ENCODE measurements around the gene GALNT2.

The GALNT2 gene

DNA sequence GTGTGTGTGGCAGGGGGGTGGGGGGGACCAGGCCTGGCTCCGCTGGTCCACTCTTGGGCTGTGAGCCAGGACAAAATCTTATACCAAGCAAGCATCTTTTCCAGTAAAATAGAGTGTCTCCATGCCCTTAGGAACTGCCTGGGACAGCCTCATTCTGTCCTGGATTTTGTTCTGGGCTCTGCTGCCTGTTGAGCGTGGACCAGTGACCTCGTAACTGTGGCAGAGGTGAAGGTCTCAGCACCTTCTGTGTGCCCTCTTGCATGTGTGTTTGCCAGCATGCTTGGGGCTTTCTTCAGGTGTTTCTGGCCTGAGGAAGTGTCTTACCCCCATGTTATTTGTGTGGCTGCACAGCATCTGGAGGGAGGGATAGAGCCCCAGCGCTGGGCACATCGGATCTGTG lies 45.7 kb downstream of the GALNT2 start:
- no peak for DNase-seq (ENCODE audit: low spot score)

- DNase-seq (ENCODE audit: low spot score): no peak
Measured at GRCh38 chr1:230113235-230113592, 46.2 kb downstream of the GALNT2 start.

GRCh38 chr1:230113593-230114236 lies 46.7 kb downstream of the GALNT2 start:
- DNase-seq (ENCODE audit: low spot score): no peak

- DNase-seq (ENCODE audit: low spot score): no peak
Measured at GRCh38 chr1:230114237-230114651, 47.2 kb downstream of the GALNT2 start.

GRCh38 chr1:230117694-230118093 lies 50.7 kb downstream of the GALNT2 start:
- no peak for DNase-seq (ENCODE audit: low spot score)

GRCh38 chr1:230119340-230119739 lies 52.3 kb downstream of the GALNT2 start:
- no peak for DNase-seq (ENCODE audit: low spot score)

GRCh38 chr1:230120289-230120920 lies 53.4 kb downstream of the GALNT2 start:
- DNase-seq (ENCODE audit: low spot score): no peak

DNA sequence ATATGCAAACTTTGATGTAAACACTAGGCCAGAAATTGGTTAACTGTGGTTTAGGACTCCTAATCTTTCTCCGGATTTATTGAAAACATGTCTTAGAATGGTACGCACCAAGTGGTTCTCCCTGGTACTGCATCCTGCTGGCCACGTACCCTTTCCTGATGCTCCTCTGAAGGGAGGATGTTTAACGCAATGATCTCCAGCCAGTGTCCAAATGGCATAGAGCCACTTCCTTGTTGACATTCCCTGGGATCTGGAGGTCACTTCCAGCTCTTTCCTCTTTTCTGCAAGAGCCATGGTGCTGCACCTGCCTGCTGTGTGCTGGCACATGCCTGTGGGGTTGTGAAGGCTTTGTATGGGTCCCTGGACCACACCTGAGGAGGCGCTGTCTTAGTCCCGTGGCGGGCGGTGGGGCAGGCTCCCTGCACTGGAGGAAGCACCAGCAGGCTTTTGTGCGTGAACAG lies 53.9 kb downstream of the GALNT2 start:
- DNase-seq (ENCODE audit: low spot score): peak; percentile 16

DNA sequence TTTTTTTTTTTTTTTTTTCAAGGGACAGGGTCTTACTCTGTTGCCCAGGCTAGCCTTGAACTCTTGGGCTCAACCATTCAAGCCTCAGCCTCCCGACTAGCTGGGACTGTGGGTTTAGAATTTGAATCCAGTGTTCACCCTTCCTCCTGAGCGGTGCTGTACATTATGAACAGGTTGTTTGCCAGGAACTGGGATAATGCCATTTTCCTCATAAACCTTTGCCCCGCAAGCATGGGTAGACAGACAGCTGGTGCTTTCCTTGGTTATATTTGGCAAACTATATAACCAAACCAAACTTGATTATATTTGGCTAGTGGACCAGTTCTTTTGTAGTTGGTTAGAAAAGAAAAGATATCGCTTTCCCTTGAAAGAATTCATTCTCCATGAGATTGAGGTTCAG lies 54.9 kb downstream of the GALNT2 start:
- DNase-seq (ENCODE audit: low spot score): no peak

GRCh38 chr1:230122366-230123279 lies 55.6 kb downstream of the GALNT2 start:
- DNase-seq (ENCODE audit: low spot score): no peak

DNA sequence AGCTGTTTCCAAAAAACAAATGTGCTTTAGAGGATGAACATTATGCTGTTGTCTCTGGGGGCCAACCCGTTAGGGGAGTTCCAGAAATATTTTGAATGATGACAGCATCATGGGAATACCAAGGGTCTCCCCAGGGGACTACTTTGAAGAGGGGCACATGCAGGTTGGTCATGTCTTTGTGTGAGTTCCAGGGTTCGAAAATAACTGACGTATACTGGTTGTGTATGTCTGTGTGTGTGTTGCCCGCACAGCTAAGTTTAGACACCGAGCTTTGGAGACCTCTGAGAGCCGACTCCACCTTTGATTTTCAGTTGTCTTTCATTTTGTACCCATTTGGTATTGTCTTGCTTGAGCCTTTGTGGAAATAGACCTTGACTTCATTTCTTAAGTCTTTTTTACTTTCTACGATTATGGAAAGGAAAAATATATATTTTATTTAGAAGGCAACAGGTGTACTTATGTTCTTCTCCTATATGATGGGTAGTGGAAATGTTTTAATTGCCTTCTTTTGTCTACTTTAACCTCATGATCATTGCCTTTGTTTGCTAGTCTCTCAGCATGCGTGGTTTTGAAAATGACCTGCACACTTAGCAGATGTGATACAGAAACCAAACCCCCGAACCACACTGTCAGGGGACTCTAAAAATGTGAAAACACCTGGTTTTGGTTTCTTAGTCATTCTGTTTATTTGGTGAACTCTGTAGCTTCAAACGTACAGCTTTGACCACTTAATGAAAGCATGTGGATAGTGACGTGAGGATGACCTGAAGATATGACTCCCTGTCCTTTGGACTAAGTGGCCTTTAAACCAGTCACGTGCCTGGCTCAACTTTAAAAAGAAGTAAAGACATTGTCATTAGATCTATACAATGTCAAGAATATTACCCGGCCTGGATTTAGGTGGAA lies 56.5 kb downstream of the GALNT2 start:
- no peak for DNase-seq (ENCODE audit: low spot score)

DNA sequence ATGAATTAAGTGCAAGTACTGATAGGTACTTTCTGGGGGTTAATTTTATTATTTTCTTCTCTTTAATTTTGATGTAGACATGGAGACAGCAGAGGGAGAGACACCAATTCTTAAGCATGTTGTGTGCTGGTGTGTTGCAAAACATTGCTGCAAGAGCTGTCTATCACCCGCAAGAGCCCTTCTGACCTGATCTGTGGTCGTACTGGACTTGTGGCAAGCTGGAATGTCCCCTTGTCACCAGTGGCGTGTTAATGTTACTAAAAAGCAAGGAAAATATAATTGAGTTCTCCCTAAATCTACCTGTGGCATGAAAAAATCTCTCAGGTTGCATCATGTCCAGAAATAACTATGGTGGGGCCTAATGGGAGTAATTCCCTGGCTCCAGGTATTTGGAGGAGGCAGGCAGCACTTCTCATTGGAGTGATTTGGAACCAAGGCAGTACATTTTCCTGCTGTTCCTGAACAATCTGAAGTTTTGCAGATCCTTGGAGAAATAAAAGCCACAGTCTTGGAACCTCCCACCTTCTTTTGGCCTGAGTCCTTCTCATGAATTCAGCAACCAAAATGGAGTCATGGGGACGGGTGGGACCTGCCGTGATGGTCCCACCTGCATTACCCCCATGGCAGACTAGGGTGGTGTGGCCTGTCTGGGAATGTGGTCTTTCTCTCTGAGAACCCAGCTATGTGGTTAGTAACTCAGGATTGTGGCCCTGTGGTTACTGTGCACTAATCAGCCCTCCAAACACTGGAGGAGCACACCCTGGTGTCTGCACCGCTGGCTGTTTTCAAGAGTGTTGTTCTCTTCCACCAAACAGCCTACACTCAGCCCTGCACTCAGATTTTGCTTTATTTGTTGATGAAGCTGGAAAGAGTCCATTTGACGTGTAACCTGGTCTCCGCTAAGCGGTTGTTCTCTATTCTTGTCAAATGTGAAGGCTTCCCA lies 57.4 kb downstream of the GALNT2 start:
- DNase-seq (ENCODE audit: low spot score): no peak

GRCh38 chr1:230125141-230125540 lies 58.1 kb downstream of the GALNT2 start:
- DNase-seq (ENCODE audit: low spot score): no peak

- DNase-seq (ENCODE audit: low spot score): peak; percentile 50
Measured at GRCh38 chr1:230125640-230126528, 58.8 kb downstream of the GALNT2 start.

GRCh38 chr1:230126529-230127104 lies 59.6 kb downstream of the GALNT2 start:
- DNase-seq (ENCODE audit: low spot score): no peak

DNA sequence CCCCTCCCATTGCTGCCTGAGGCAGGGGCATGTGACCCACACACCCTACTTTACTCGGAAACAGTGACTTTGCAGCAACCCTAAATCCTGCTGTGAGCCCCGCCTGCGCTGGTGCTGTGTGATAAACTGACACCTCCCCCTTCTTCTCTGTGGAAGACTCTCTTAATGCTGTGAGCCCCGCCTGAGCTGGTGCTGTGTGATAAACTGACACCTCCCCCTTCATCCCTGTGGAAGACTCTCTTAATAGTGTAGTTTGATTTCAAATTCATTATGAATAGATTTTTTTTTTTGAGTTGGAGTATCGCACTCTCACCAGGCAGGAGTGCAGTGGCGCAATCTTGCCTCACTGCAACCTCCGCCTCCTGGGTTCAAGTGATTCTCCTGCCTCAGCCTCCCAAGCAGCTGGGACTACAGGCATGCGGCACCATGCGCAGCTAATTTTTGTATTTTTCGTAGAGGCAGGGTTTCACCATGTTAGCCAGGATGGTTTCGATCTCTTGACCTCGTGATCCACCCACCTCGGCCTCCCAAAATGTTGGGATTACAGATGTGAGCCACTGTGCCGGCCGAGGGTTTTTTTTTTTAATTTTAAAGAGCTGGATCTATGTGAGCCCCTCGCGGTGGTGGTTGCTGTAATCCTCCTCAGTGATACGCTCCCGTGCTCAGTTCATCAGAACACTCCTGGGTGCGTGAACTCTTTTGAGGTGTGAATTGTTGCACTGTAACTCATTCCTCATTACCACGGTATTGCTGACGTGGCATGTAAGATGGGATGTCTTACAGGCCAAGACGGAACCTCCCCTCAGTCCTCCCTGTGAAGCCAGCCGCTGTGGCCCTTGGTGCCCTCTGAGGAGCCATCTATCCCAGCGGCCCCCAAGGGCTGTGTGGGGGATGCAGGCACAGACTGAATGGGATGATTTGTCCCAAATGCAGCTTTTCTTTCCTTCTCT lies 60.3 kb downstream of the GALNT2 start:
- DNase-seq (ENCODE audit: low spot score): no peak

- DNase-seq (ENCODE audit: low spot score): no peak
Measured at GRCh38 chr1:230128569-230129285, 61.7 kb downstream of the GALNT2 start.

Measured in LoVo (cell line).